Right lobe of liver (tissue), 4 donors: ENCODE data around the gene TUNAR.

Experiments
- CTCF ChIP-seq, 4 donors: fragments of 200-600 bp in 3 of 4; fragments of 450-650 bp in 1 of 4; IDR thresholded peaks; one replicate each; pipeline versions ENCODE4 v1.5.1 to v1.8.0; 2016 to 2022; ENCODE audit warnings: antibody characterized with exemption in 4 of 4, mild to moderate bottlenecking in 2 of 4
- POLR2A ChIP-seq: fragments of 450-650 bp; IDR thresholded peaks from one replicate; pipeline ENCODE4 v1.6.1; 2017; ENCODE audit warnings: antibody characterized with exemption, mild to moderate bottlenecking
- donor health status: DM: no; HTN: no; CAD: no.
- donor health status: DM: no; HTN: no; CAD: no.
- donor health status: DM: no; HTN: yes; CAD: no.

GRCh38 chr14:95831041-95831440, 45.6 kb upstream of the TUNAR start:
- TF ChIP-seq CTCF (IDR thresholded peaks at IDR 0.05) (no peak), POLR2A (no peak)
